HG03139 (cell line): Measurements from ENCODE around the gene ALOX12B.
"Not testable (repeated sequence)": the region's sequence is repeated elsewhere in the genome, so short reads cannot be mapped to it uniquely, and the experiment has no call there.

Experiments
- ATAC-seq: cut with Tn5 transposase; IDR thresholded peaks from one replicate; pipeline ENCODE4 v1.9.1; 2021; ENCODE audit not compliant: unreplicated experiment

Gene ALOX12B

DNA sequence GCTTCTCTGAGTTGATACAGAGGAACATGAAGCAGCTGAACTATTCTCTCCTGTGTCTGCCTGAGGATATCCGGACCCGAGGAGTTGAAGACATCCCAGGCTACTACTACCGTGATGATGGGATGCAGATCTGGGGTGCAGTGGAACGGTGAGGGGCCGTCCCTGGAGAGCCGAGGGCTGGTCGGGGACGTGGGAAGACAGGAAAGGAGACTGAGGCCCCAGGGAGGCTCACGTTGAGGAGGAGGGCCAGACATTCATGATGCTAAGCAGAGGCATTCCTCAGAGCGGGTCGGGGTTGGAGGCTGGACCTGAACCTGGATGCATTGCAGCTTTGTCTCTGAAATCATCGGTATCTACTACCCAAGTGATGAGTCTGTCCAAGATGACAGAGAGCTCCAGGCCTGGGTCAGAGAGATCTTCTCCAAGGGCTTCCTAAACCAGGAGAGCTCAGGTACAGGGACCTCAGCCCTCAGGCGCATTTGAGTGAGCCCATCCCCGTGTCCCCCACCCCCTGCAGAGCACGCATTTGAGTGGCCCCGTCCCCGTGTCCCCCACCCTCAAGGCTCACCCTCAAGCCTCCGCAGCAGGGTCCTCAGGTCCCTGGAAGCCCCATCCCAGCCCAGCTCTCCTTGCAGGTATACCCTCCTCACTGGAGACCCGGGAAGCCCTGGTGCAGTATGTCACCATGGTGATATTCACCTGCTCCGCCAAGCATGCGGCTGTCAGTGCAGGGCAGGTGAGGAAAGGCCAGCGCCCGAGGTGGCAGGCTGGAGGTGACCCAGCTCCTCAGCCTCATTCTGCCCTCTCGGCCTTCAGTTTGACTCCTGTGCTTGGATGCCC, 40.4 kb downstream of the ALOX12B start:
- no peak for ATAC-seq

DNA sequence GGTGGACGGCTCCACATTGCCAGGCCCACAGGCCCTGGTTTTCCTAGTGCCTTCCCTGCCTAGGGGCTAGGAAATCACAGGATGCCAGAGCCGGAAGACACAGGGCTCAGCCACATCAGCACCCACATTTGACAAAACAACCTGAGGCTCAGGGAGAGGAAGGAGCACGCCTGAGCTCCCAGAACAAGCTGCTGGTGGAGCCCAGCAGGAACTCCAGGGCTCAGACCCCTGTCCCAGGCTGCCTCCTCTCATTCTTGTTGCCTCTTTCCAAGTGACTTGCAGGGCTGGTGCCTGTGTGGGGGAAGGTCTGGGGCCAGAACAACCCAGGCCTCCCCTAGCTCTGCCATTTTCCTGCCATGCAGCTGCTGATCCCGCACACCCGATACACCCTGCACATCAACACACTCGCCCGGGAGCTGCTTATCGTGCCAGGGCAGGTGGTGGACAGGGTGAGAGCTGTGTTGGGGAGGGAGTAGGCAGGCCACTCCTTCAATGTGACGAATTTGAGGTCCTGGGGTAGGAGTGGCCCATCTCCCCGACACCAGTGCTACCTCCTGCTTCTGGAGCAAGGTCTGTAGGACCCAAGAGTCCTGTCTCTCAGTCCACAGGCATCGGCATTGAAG, 41.1 kb downstream of the ALOX12B start:
- no peak for ATAC-seq

DNA sequence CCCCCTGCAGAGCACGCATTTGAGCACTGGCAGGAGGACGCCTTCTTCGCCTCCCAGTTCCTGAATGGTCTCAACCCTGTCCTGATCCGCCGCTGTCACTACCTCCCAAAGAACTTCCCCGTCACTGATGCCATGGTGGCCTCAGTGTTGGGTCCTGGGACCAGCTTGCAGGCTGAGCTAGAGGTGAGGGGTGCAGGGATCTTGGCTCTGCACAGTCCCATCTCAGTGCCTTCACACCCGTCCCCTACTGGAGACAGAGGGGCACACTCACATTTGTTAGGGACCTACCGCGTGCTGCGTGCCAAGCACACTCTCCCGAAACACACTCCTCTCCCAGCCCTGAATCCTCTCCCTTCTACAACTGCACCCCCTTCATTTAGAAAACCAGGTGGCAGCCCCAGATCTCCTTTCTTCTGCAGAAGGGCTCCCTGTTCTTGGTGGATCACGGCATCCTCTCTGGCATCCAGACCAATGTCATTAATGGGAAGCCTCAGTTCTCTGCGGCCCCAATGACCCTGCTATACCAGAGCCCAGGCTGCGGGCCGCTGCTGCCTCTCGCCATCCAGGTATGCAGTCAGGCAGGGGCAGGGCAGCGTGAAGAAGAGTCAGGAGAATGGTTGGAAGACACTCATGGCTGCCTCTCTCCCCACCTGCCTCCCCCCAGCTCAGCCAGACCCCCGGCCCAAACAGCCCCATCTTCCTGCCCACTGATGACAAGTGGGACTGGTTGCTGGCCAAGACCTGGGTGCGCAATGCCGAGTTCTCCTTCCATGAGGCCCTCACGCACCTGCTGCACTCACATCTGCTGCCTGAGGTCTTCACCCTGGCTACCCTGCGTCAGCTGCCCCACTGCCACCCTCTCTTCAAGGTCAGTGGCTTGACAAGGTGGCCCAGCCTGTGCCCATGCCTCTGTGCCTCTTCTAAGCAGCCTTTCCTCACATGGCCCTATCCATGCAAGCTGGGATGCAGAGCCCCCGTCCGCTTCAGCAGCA, 42.4 kb downstream of the ALOX12B start:
- no peak for ATAC-seq

DNA sequence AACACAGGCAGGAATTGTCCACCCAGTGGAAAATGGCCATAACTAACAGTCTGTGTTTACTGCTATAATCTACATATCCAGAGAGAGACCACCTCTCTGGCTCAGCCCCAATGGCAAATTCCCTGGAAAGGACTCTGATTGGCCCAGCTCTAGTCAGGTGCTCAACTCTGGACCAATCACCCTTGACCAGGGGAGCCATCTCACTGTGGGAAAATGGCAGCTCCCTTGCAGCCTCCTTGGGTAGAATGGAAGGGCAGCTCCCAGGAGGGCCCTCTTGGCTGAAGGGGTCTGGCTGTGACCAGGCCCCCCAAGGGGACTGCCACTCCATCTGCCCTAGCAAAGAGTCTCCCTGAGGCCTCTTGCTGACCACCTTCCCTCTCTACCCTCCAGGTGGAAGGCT, 45.5 kb downstream of the ALOX12B start:
- no peak for ATAC-seq

DNA sequence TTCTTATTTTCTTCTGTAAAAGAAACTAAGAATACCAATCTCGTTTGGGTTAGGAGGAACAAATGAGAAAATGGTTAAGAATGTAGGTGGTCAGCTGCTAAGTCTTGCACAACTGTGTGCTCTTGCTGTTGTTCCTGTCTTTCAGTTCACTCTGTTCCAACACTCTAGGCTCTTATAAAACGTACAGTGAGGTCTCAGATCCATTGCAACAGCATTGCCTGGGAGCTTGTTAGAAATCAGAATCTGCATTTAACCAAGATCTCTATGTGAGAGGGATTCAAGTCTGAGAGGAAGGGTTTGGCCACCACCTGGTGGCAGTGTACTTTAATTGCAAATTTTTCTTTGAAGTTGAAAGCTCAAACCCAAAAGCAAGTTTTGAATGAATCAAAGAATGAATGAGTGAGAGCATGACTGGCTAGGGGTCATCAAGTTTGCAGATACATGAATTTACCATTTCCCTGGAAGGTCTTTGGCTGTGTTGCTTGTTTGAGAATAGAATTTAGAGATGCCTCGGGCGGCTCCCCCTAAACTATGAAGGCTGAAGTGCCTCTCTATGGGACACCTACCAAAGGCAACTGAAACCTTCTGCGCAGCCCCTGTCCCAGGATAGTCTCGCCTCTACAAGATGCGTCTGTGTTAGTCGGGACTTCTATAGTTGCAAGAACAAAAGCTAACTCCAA, 46.1 kb downstream of the ALOX12B start:
- ATAC-seq: no peak

DNA sequence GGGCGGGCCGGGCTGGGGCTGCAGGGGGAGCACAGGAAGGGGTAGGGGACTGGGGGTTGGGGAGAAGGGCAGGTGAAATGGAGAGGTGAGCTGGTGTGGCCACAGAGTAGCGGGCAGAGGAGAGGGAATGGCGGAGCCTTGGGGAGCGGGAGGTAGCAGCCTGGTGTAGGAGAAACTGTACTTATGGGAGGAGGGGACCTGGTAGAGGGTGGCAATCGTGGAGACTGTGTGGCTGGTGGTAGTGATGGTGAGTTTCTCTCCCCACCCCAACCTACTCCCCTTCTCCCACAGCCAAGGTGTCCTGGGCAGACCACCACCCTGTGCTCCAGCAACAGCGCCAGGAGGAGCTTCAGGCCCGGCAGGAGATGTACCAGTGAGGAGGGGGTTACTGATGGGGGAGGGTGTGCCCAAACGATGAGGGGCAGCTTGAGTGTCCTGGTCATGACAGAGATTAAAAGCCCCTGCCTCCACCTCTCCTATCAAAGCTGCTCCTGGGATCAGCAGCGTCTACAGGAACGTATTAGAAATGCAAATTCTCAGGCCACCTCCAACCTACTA, 47.8 kb downstream of the ALOX12B start:
- ATAC-seq: no peak

DNA sequence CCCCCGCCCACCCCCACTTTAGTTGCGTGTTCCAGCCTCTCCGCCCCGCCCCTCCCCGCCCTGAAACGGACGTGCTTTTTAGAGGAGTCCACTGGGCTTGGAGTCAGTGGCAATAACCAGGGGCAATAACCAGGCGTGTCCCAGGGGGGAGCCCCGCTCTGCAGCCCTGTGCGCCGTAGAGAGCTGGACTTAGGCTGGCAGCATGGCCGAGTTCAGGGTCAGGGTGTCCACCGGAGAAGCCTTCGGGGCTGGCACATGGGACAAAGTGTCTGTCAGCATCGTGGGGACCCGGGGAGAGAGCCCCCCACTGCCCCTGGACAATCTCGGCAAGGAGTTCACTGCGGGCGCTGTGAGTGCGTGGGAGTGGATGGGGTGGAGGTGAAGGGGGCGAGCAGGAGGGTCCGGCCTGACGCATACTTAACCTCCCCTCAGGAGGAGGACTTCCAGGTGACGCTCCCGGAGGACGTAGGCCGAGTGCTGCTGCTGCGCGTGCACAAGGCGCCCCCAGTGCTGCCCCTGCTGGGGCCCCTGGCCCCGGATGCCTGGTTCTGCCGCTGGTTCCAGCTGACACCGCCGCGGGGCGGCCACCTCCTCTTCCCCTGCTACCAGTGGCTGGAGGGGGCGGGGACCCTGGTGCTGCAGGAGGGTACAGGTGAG, 48.4 kb downstream of the ALOX12B start, which contains the start of gene ALOX15B:
Gene ALOX15B (plus strand): TSS at position 106 of the 657 bp plus-strand sequence. CDS start 97 bp downstream, at position 203.
- ATAC-seq: no peak

DNA sequence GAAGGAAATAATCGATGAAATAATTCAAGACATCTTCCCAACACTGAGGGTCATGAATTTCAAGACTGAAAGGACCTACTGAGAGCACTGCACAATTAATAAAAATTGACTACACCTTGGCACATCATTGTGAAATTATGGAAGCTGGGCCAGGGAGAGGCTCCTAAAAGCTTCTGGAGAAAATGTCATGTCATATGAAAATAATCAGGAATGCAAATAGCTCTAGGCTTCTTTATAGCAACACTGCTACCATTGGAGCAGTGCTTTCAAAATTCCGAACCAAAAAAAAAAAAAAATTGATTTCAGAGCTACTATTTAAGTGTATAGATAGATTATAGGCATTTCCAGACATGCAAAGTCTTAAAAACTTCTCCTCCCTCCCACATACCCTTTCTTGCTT, 55.1 kb downstream of the ALOX12B start:
- no peak for ATAC-seq

DNA sequence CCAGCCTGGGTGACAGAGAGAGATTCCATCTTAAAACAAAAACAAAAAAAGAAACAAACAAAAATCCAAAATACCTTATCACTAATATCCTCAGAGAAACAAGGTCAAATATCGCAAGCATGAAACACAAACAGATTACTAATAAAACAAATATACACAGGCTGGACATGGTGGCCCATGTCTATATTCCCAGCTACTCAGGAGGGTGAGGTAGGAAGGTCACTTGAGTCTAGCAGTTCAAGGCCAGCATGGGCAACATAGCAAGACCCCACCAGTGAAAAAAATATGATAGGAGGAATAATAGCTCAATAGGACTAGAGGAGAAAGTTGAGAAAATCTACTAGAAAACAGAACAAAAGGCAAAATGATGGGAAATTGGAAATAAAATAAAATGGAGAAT, 55.6 kb downstream of the ALOX12B start:
- ATAC-seq: no peak

DNA sequence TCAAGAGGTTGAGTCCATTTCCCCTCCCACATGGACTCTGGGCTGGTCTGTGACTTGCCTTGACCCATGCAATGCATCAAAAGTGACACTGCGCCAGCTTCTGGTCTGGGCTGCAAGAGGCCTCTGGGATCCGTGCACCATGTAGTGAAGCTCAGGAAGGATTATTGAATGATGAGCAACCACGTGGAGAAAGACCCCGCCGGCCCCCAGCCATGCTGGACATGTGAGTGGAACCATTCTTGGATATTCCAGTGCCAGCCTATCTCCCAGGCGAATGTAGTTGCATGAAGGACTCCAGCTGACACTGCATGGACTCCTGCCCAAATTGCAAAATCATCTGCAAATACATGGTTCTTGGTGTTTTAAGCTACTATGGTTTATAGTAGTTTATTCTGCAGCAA, 56.3 kb downstream of the ALOX12B start:
- ATAC-seq: no peak

DNA sequence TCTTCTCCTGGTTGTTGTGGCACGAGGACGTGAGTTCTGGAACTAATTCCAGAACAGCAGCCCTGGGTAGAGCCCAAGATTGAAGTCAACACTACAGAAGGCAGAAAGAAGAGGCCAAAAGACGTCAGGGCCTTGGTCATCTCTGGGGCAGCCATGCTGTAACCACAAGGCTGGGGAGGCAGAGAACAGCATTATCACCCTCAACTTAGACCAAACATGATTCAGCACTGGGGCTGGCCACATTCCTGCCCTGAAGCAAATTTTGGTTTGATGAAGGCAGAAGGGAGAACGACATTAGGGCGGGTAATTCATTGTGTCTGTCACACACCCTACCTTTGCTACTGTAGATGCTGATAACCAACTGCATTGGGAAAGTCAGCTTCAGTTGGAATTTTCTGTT, 58.4 kb downstream of the ALOX12B start:
- ATAC-seq: no peak

DNA sequence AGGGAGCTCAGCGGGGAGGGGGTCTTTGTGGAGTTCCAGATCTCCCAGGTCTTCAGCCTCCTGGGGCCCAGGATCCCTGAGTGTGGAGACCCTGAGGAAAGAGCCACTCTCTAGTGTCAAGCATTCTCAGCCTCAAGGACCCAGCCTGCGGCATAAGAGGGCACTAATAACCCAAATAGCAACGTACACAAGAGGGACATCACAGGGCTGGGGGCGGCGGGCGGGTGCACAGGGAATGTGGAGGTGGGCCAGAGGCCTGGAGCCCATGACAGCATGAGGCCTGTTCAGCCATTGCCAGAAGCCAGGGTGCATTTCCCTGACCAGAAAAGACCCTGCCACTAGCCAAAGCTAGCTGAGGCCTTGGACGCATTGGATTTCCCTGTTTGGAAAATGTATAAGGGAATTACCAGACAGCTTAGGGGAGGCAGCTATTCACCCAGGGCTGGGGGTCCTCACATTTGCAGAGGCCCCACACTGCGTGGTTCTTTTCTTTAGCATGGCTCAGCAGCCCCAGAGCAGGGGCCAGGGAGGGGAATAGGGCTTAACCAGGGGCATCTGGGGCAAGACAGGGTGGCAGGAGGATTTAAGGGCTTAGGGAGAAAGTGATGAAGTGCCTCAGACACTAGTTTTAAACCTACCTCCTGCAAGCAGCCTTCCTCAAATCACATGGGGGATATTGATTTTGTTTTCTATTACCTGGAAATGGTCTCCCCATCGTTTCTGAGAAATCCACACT, 62.2 kb downstream of the ALOX12B start:
- ATAC-seq: no peak

DNA sequence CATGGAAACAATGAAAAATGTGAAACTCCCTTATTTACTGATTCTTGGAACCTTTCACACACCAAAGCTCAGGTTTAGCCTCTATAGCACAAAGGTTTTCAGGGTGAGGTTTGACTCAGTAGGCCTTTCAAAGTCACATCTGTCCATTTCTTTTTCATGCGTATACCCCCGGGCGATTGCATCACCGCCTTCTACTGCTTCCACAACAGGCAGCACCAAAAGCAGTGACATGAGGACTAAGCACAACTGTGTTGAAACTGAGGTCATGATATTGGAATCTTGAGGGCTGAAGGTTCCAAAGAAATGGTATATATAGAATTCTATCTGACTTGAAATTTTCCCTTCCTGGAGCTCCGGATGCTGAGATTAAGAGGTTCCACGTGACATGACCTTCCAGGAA, 63.4 kb downstream of the ALOX12B start:
- not testable (repeated sequence) for ATAC-seq
